ENCODE measurements around the gene CA7.

DNA sequence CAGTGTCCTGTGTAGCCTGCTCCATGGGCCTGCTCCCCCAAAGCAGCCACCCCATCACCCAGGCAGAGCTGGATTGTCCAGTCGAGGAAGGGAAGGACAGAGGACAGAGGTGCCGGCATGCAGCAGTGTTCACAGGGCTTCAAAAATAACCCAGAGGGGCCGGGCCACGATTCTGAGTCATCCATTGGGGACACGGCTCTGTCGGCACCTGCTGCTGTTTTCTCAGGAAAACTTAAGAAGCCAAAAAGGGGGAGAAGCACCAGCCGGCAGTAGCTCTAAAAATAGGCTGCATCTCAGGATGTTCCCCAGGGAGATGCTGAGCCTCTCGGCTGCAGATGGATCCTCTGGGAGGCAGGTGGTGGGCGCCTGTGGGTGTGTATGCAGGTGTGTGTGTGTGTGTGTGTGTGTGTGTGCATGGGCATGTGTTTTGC lies 1.6 kb downstream of the CA7 start:
- TF ChIP-seq, protein P1, sequence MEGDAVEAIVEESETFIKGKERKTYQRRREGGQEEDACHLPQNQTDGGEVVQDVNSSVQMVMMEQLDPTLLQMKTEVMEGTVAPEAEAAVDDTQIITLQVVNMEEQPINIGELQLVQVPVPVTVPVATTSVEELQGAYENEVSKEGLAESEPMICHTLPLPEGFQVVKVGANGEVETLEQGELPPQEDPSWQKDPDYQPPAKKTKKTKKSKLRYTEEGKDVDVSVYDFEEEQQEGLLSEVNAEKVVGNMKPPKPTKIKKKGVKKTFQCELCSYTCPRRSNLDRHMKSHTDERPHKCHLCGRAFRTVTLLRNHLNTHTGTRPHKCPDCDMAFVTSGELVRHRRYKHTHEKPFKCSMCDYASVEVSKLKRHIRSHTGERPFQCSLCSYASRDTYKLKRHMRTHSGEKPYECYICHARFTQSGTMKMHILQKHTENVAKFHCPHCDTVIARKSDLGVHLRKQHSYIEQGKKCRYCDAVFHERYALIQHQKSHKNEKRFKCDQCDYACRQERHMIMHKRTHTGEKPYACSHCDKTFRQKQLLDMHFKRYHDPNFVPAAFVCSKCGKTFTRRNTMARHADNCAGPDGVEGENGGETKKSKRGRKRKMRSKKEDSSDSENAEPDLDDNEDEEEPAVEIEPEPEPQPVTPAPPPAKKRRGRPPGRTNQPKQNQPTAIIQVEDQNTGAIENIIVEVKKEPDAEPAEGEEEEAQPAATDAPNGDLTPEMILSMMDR (IDR thresholded peaks at IDR 0.05), result no peak
- TF ChIP-seq EP300 (IDR thresholded peaks at IDR 0.05) (no peak), POLR2AphosphoS5 (IDR thresholded peaks at IDR 0.05) (no peak), POLR2A (IDR thresholded peaks at IDR 0.05) (no peak)
